Limb (tissue), 2 donors: ENCODE data around the gene C2CD2.

Source experiments
- DNase-seq, 2 donors: peaks; one replicate each; pipeline ENCODE4 v3.0.0-alpha.2; 2016; ENCODE audit errors: extremely low spot score in 2 of 2

Gene C2CD2

GRCh38 chr21:41914965-41915364 lies 38.9 kb downstream of the C2CD2 start:
- DNase-seq: no peak

GRCh38 chr21:41914358-41914757 lies 39.5 kb downstream of the C2CD2 start:
- DNase-seq: no peak

GRCh38 chr21:41913230-41913629 lies 40.6 kb downstream of the C2CD2 start:
- DNase-seq: no peak

GRCh38 chr21:41908829-41909228 lies 45.0 kb downstream of the C2CD2 start:
- DNase-seq: no peak

GRCh38 chr21:41907496-41908258 lies 46.1 kb downstream of the C2CD2 start:
- DNase-seq: no peak

GRCh38 chr21:41906770-41907169 lies 47.0 kb downstream of the C2CD2 start:
- DNase-seq: no peak

- no peak for DNase-seq
These were observed 50.1 kb downstream of the C2CD2 start for GRCh38 chr21:41903559-41904351.

GRCh38 chr21:41902946-41903345 lies 50.9 kb downstream of the C2CD2 start:
- DNase-seq: no peak

- no peak for DNase-seq
These were observed 52.0 kb downstream of the C2CD2 start for GRCh38 chr21:41901782-41902181.

GRCh38 chr21:41901099-41901498 lies 52.7 kb downstream of the C2CD2 start:
- no peak for DNase-seq

- DNase-seq: no peak
These were observed 53.4 kb downstream of the C2CD2 start for GRCh38 chr21:41900401-41900800.

GRCh38 chr21:41899426-41900202 lies 54.2 kb downstream of the C2CD2 start:
- no peak for DNase-seq

GRCh38 chr21:41898998-41899397 lies 54.8 kb downstream of the C2CD2 start:
- DNase-seq: no peak

- DNase-seq: no peak
These were observed 56.1 kb downstream of the C2CD2 start for GRCh38 chr21:41897700-41898099.

- DNase-seq: no peak
These were observed 56.7 kb downstream of the C2CD2 start for GRCh38 chr21:41897047-41897669.

- DNase-seq: no peak
These were observed 58.0 kb downstream of the C2CD2 start for GRCh38 chr21:41895643-41896493.

- DNase-seq: no peak
These were observed 58.8 kb downstream of the C2CD2 start for GRCh38 chr21:41894922-41895557.

GRCh38 chr21:41894511-41894910 lies 59.3 kb downstream of the C2CD2 start:
- no peak for DNase-seq

GRCh38 chr21:41892726-41893125 lies 61.1 kb downstream of the C2CD2 start:
- DNase-seq: no peak

GRCh38 chr21:41891132-41891531 lies 62.7 kb downstream of the C2CD2 start:
- no peak for DNase-seq
